HepG2 (cell line): ENCODE data around the gene ADARB2. TPM values are rescaled to one million over a fixed set of nuclear protein-coding genes. Genes with fewer than 3 reads are reported as not detected.

ENCODE experiments used
- ATAC-seq: fragments of 200-7000 bp; cut with Tn5 transposase; 3 replicates; pipeline ENCODE4 v1.9.1; 2020; ENCODE audit warnings: mild to moderate bottlenecking, moderate library complexity
- BruUV-seq: library from RNA; stranded (reverse); fragments of 400-500 nt; replicated peaks from 2 replicates; lab custom pipeline; 2021; lab: Mats Ljungman, UMichigan
- CTCF ChIA-PET: fragments of 300-600 bp; formaldehyde crosslinking; extraction: SDS; loops from one replicate; lab custom pipeline; 2021; ENCODE audit warnings: low total read pairs, inconsistent platforms, low intra/inter-chr PET ratio; lab: Yijun Ruan, JAX
- POLR2A ChIA-PET: fragments of 350-600 bp; sonication (Branson Sonifier 250); formaldehyde crosslinking; loops from one replicate; lab custom pipeline; 2020; ENCODE audit warnings: antibody characterized with exemption, inconsistent platforms; lab: Yijun Ruan, JAX
- DNase-seq: peaks from one replicate; pipeline ENCODE4 v3.0.0-alpha.2; 2015; ENCODE audit warnings: low spot score
- FAIRE-seq: peaks from 3 replicates; lab custom pipeline; 2011; peaks lifted over from hg19 to GRCh38; lab: Jason Lieb, UNC
- H2AFZ ChIP-seq: one replicate; pipeline ENCODE4 v1.6.1; 2011; ENCODE audit warnings: low read length, inconsistent platforms
- H3K27ac ChIP-seq: fragments of 300-600 bp; 3 replicates; pipeline ENCODE4 v1.8.0; 2011; ENCODE audit warnings: mixed run types, mild to moderate bottlenecking, mixed read lengths, low read length, inconsistent platforms; ENCODE audit not compliant: insufficient read depth; ENCODE audit errors: extremely low read length
- H3K27me3 ChIP-seq, 2 experiments: fragments of 200-600 bp in 1 of 2; 2 replicates in 1 of 2; 3 replicates in 1 of 2; pipeline versions ENCODE4 v1.6.0 to v1.8.0; 2011; ENCODE audit warnings: low read length in 2 of 2, mild to moderate bottlenecking in 2 of 2, moderate library complexity in 2 of 2, inconsistent platforms in 1 of 2; ENCODE audit not compliant: insufficient read depth in 2 of 2, control insufficient read depth in 1 of 2
- H3K36me3 ChIP-seq, 2 experiments: fragments of 200-600 bp in 1 of 2; replicated peaks in 1 of 2; 2 replicates in 1 of 2; 3 replicates in 1 of 2; pipeline versions ENCODE4 v1.5.1 to v1.8.0; 2011; ENCODE audit warnings: low read length in 2 of 2, inconsistent platforms in 1 of 2; ENCODE audit not compliant: insufficient read depth in 2 of 2, control insufficient read depth in 1 of 2
- H3K4me1 ChIP-seq: 2 replicates; pipeline ENCODE4 v1.5.1; 2012; ENCODE audit warnings: low read length, inconsistent platforms; ENCODE audit not compliant: insufficient read depth
- H3K4me2 ChIP-seq: 2 replicates; pipeline ENCODE4 v1.6.0; 2011; ENCODE audit warnings: low read depth, low read length, inconsistent platforms
- H3K4me3 ChIP-seq, 3 experiments: fragments of 200-600 bp in 1 of 3; sonication (generic), shearing (Covaris generic) in 1 of 3; replicated peaks in 1 of 3; 2 replicates each; pipeline ENCODE4 v1.5.1; 2011 to 2016; ENCODE audit warnings: low read length in 3 of 3, inconsistent platforms in 2 of 3, low read depth in 2 of 3, mild to moderate bottlenecking in 2 of 3, control low read depth in 1 of 3, mixed read lengths in 1 of 3; ENCODE audit not compliant: insufficient read depth in 1 of 3
- H3K79me2 ChIP-seq: one replicate; pipeline ENCODE4 v1.6.1; 2011; ENCODE audit warnings: low read length, inconsistent platforms; ENCODE audit not compliant: insufficient read depth
- H3K9ac ChIP-seq: 2 replicates; pipeline ENCODE4 v1.6.0; 2011; ENCODE audit warnings: mild to moderate bottlenecking, low read depth, low read length, inconsistent platforms; ENCODE audit not compliant: insufficient read depth
- H3K9me3 ChIP-seq: 2 replicates; pipeline ENCODE4 v1.5.1; 2012; ENCODE audit warnings: mild to moderate bottlenecking, low read length
- H4K20me1 ChIP-seq: 2 replicates; pipeline ENCODE4 v1.6.0; 2011; ENCODE audit warnings: inconsistent platforms, mild to moderate bottlenecking, low read length, moderate library complexity; ENCODE audit not compliant: insufficient read depth
- ATRX ChIP-seq: sonication (generic); formaldehyde crosslinking; IDR thresholded peaks from 2 replicates; pipeline ENCODE4 v1.4.0; 2020; ENCODE audit warnings: missing genetic modification reagents, borderline replicate concordance
- HDAC6 ChIP-seq: fragments of 200-600 bp; sonication (generic); IDR thresholded peaks from 2 replicates; pipeline ENCODE4 v1.7.0; 2017; ENCODE audit warnings: mild to moderate bottlenecking, antibody characterized with exemption, low read length, low read depth
- KLF11 ChIP-seq: IDR thresholded peaks from 2 replicates; pipeline ENCODE4 v1.6.1; 2016; ENCODE audit warnings: missing compliant biosample characterization
- MYC ChIP-seq: sonication (generic); formaldehyde crosslinking; IDR thresholded peaks from 2 replicates; pipeline ENCODE4 v1.9.0; 2021; ENCODE audit warnings: missing genetic modification reagents, borderline replicate concordance
- SRF ChIP-seq: IDR thresholded peaks from 2 replicates; pipeline ENCODE4 v1.6.1; 2011; ENCODE audit warnings: mild to moderate bottlenecking, low read depth, low read length, moderate library complexity
- ZNF776 ChIP-seq: sonication (generic); formaldehyde crosslinking; IDR thresholded peaks from 2 replicates; pipeline ENCODE4 v1.4.0; 2020; ENCODE audit warnings: mild to moderate bottlenecking, missing genetic modification reagents
- WGBS: methylation state at CpG from one replicate; pipeline ENCODE4 v1.1.6; 2017; ENCODE audit warnings: low lambda C conversion rate; 5-methylcytosine and 5-hydroxymethylcytosine counted together
- in situ Hi-C: cut with HindIII; loops from 2 replicates; pipeline ENCODE4 v1.10.0; 2017; ENCODE audit warnings: low pct_unique_long_range_greater_than_20kb; ENCODE audit not compliant: extremely low pct_ligation_motif_present
- intact Hi-C: fragments of 100-400 bp; cut with micrococcal nuclease; formaldehyde crosslinking; loops from one replicate; pipeline ENCODE4 v1.10.0; 2022; ENCODE audit not compliant: unreplicated experiment
- polyA plus RNA-seq, 8 experiments: library from polyadenylated mRNA; depleted of rRNA in 3 of 8; stranded (reverse) in 7 of 8; unstranded in 1 of 8; fragments of >200 nt; fragmentation: Illumina TruSeq in 4 of 8; extraction: Trizol in 4 of 8; gene quantifications; 2 replicates each; pipeline versions ENCODE4 v1.2.1 to v1.2.3, GENCODE V29; 2011 to 2016; ENCODE audit warnings: low read depth in 4 of 8, missing spikeins in 1 of 8, mixed read lengths in 1 of 8; ENCODE audit not compliant: insufficient read depth in 1 of 8
- total RNA-seq, 5 experiments: library from RNA; depleted of rRNA; stranded (reverse); fragments of >200 nt; fragmentation: Illumina TruSeq; extraction: Trizol; gene quantifications; 2 replicates each; pipeline ENCODE4 v1.2.3, GENCODE V29; 2016; ENCODE audit warnings: low read depth in 1 of 5
- TF ChIP-seq, protein P1 (sequence below): sonication (generic); formaldehyde crosslinking; IDR thresholded peaks from 2 replicates; pipeline ENCODE4 v1.4.0; 2020; ENCODE audit warnings: missing genetic modification reagents
- TF ChIP-seq, protein P2 (sequence below): IDR thresholded peaks from 2 replicates; pipeline ENCODE4 v1.6.1; 2016; ENCODE audit warnings: low read depth, missing genetic modification reagents, missing compliant biosample characterization
- TF ChIP-seq, protein P3 (sequence below), 2 experiments: fragments of 450-650 bp in 1 of 2; sonication (generic) in 1 of 2; formaldehyde crosslinking; IDR thresholded peaks; 2 replicates each; pipeline versions ENCODE4 v1.5.0 to v1.8.0; 2020 to 2022; ENCODE audit warnings: mild to moderate bottlenecking in 1 of 2, missing genetic modification reagents in 1 of 2

ADARB2 gene
- total and polyA plus RNA-seq, 2 of the 13 experiments (the other 11 are each of a cell fraction or from before 2014, with no cell fraction given) = not detected

DNA sequence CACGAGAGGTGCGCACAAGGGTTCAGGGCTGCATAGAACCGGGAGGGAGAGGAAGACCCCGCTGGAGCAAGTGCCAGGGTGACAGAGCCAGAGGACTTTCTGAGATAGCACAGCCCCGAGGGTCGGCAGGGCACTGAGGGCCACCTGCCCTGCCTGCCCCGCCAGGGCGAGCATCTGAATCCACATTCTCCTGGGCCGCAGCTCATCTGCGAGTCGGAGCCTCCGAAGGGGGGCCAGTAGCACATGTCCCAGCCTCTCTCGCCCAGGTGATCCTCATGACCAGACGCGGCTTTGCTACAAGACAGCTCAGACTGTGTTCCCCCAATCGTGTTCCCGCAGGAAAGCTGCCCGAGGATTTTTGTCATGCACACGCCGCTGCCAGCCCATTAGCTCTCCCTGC is 71.2 kb downstream of the ADARB2 start:
- 51% methylated on average over 10 of the region's 20 CpGs for WGBS
- H3K4me3 ChIP-seq = no peak overlapping the region
- H3K4me1 ChIP-seq = no peaks in the 10 kb centered on the region
- DNase-seq = no peak
- H3K4me2 ChIP-seq = no peak overlapping the region
- BruUV-seq = no TSS peak
- no peaks in the 10 kb centered on the region for H4K20me1 ChIP-seq
- no peak for FAIRE-seq
- no peak overlapping the region for H3K9ac ChIP-seq
- no peaks in the 10 kb centered on the region for H3K36me3 ChIP-seq
- in situ Hi-C loops = no loop called here
- H3K9me3 ChIP-seq = no peaks in the 10 kb centered on the region
- TF ChIP-seq ATRX (CRISPR knock-in tag) = no peak
- TF ChIP-seq, protein P1, sequence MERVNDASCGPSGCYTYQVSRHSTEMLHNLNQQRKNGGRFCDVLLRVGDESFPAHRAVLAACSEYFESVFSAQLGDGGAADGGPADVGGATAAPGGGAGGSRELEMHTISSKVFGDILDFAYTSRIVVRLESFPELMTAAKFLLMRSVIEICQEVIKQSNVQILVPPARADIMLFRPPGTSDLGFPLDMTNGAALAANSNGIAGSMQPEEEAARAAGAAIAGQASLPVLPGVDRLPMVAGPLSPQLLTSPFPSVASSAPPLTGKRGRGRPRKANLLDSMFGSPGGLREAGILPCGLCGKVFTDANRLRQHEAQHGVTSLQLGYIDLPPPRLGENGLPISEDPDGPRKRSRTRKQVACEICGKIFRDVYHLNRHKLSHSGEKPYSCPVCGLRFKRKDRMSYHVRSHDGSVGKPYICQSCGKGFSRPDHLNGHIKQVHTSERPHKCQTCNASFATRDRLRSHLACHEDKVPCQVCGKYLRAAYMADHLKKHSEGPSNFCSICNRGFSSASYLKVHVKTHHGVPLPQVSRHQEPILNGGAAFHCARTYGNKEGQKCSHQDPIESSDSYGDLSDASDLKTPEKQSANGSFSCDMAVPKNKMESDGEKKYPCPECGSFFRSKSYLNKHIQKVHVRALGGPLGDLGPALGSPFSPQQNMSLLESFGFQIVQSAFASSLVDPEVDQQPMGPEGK (CRISPR knock-in tag) = no peak
- no peak for TF ChIP-seq MYC (CRISPR knock-in tag)
- TF ChIP-seq ZNF776 = no peak
- TF ChIP-seq KLF11 (CRISPR knock-in tag) = no peak
- TF ChIP-seq HDAC6 = no peak
- TF ChIP-seq, protein P2, sequence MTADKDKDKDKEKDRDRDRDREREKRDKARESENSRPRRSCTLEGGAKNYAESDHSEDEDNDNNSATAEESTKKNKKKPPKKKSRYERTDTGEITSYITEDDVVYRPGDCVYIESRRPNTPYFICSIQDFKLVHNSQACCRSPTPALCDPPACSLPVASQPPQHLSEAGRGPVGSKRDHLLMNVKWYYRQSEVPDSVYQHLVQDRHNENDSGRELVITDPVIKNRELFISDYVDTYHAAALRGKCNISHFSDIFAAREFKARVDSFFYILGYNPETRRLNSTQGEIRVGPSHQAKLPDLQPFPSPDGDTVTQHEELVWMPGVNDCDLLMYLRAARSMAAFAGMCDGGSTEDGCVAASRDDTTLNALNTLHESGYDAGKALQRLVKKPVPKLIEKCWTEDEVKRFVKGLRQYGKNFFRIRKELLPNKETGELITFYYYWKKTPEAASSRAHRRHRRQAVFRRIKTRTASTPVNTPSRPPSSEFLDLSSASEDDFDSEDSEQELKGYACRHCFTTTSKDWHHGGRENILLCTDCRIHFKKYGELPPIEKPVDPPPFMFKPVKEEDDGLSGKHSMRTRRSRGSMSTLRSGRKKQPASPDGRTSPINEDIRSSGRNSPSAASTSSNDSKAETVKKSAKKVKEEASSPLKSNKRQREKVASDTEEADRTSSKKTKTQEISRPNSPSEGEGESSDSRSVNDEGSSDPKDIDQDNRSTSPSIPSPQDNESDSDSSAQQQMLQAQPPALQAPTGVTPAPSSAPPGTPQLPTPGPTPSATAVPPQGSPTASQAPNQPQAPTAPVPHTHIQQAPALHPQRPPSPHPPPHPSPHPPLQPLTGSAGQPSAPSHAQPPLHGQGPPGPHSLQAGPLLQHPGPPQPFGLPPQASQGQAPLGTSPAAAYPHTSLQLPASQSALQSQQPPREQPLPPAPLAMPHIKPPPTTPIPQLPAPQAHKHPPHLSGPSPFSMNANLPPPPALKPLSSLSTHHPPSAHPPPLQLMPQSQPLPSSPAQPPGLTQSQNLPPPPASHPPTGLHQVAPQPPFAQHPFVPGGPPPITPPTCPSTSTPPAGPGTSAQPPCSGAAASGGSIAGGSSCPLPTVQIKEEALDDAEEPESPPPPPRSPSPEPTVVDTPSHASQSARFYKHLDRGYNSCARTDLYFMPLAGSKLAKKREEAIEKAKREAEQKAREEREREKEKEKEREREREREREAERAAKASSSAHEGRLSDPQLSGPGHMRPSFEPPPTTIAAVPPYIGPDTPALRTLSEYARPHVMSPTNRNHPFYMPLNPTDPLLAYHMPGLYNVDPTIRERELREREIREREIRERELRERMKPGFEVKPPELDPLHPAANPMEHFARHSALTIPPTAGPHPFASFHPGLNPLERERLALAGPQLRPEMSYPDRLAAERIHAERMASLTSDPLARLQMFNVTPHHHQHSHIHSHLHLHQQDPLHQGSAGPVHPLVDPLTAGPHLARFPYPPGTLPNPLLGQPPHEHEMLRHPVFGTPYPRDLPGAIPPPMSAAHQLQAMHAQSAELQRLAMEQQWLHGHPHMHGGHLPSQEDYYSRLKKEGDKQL (CRISPR knock-in tag) = no peak
- TF ChIP-seq, protein P3, sequence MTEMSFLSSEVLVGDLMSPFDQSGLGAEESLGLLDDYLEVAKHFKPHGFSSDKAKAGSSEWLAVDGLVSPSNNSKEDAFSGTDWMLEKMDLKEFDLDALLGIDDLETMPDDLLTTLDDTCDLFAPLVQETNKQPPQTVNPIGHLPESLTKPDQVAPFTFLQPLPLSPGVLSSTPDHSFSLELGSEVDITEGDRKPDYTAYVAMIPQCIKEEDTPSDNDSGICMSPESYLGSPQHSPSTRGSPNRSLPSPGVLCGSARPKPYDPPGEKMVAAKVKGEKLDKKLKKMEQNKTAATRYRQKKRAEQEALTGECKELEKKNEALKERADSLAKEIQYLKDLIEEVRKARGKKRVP (CRISPR knock-in tag; IDR thresholded peaks at IDR 0.05) = no peak
- no peak for TF ChIP-seq SRF
- H3K27ac ChIP-seq = no peak overlapping the region
- POLR2A ChIA-PET = no interaction called here
- CTCF ChIA-PET = no interaction called here
- H3K79me2 ChIP-seq = no peaks in the 10 kb centered on the region
- no peak for ATAC-seq
- peaks cover 4 to 32% of the 10 kb centered on the region in 2 experiments; a peak in 3 of 5 replicates for H3K27me3 ChIP-seq
- H2AFZ ChIP-seq = no peak overlapping the region
- intact Hi-C loops = no loop called here
